ENCODE measurements around the gene FASTK.

FASTK gene

GRCh38 chr7:151080522-151081169 lies at the start of gene FASTK:
Gene FASTK, minus strand, starts transcription at chr7:151080809. Its CDS starts 43 bp downstream, at chr7:151080766.
- peak; percentile 93 for DNase-seq (ENCODE audit: low spot score)

DNA sequence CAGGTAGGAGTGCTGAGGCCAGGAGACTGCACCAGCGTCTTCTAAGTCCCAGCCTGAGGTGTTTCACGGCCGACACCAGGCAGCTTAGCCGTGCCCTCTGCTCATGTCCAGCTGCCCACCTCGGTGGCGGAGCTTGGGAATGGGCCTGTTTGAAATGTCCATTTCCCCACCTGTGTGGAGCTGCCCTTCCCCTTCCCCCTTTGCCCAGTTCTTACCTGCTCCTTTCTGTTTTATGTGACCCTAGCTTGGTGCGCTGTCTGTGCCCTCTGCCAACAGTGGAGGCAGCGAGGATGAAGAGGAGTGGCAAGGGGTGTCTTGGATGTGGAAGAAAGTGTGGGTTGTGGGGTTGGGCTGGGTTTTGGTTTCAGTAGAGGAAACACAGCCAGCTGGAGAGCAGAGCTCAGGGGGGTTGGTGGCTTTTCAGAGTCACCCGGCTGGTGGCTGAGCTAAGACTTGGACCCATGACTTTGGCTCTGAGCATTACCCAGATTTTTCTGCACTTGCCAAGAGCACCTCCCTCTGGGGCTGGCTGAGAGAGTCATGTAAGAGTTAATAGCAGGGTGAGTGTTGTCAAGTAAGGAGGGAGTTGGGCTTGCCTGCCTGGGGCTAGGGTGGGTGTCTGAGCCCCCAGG lies 49.5 kb upstream of the FASTK start:
- DNase-seq (ENCODE audit: low spot score): no peak

- DNase-seq (ENCODE audit: low spot score): no peak
Measured at GRCh38 chr7:151129117-151129959, 48.7 kb upstream of the FASTK start.

- DNase-seq (ENCODE audit: low spot score): no peak
Measured at GRCh38 chr7:151128716-151129115, 48.1 kb upstream of the FASTK start.

DNA sequence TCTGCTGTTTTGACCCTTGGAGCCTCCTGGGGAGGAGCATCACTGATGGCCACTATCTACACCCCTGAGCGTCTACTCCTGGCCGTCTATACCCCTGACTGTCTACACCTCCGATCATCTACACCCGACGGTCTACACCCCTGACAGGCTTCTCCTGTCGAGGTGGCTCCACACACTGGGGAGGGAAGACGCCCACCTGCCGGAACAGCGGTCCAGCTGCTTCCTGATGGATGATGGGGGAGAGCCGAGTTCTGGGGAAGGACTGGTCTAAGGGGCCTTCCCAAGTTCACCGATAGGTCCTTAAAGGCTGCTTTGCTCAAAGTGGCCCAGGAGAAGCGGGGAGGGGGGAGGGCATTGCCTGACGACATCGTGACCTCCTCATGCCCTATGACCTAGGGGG lies 47.5 kb upstream of the FASTK start:
- no peak for DNase-seq (ENCODE audit: low spot score)

GRCh38 chr7:151126491-151127137 lies 46.0 kb upstream of the FASTK start:
- no peak for DNase-seq (ENCODE audit: low spot score)

DNA sequence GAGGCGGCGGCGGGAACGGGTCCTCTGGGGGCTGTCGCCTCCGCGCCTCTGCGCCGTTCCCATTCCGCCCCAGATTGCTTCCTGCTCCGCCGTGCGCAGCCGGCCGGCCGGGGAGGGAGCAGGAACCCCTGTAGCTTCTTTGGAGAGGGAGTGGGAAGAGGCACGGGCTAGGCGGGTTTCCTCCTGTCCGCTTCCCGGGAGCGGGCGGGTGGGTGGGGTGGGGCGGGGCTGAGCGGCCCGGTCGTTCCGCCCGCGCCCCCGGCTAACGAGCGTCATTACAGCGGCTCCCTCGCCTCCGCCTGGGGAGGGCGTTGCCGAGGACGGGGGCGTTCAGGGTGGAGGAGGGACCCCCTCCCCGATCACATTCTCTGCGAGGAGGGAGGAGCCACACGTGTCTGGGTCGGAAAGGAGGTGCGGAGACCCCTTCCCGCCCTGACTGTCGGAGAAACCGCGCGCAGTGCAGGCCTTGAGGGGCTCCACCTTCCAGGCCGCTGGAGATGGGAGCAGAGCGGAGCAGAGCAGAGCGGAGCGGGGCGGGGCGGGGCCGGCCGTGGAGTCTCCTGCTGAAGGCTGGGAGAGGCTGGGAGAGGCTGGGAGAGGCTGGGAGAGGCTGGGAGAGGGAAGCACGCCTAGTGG lies 45.4 kb upstream of the FASTK start:
- no peak for DNase-seq (ENCODE audit: low spot score)

DNA sequence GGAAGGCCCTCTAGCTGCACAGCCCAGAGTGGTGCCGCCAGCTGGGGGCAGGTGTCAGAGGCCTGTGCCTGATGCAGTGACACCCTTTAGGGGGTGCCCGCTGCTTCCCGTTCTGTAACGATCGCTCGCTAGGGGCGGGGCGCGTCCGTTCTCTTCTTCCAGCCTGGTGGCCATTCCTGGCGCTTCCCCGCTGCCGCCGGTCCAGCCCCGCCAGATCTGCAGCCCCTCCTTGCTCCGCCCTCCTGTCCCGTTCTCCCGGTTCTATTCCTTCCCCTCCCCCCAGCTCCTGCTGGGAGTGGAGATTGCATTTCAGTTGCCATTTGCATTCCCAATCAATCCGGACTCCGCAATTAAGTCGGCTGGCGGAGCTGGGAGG lies 44.8 kb upstream of the FASTK start:
- no peak for DNase-seq (ENCODE audit: low spot score)

DNA sequence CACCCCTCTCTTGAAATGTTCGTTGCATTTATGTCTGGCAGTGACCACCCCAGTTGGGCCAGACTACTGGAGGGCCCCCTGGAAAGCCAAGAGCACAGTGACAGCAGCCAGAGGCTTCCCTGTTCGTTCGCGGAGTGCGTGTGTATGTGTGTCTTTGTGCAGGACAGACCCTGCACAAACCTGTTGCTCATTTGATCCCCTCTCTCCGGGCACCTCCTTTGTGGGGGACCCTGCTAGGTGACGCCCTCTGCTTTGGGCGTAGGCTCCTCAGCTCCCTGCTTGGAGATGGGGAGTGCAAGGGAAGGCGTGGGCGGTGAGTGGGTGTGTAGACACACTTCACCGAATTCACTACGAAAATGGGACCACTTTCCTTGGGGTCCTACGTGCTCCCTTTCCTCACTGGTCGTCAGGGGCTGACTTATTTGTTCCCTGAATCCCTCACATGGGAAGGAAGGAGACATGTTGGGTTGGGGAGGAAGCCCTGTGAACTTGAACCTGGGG lies 44.3 kb upstream of the FASTK start:
- no peak for DNase-seq (ENCODE audit: low spot score)

DNA sequence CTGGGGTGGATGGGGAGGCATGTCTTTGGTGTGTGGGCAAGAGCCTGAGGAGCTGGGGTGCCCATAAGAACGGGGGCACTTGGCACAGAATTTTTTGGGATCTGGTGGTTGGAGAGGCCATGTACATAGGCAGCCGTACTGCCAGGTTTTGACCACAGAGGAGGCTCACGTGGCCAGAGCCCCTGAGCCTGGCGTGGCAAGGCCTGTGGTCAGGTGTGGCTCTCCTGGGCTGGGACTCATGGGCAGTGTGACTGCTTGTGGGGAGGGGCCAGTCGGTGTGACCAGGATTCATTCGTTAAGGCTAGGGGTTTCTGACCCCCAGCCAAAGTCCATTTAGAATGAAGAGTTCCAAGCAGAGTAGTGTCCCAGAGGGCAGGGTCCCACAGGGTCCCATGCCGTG lies 43.9 kb upstream of the FASTK start:
- no peak for DNase-seq (ENCODE audit: low spot score)

DNA sequence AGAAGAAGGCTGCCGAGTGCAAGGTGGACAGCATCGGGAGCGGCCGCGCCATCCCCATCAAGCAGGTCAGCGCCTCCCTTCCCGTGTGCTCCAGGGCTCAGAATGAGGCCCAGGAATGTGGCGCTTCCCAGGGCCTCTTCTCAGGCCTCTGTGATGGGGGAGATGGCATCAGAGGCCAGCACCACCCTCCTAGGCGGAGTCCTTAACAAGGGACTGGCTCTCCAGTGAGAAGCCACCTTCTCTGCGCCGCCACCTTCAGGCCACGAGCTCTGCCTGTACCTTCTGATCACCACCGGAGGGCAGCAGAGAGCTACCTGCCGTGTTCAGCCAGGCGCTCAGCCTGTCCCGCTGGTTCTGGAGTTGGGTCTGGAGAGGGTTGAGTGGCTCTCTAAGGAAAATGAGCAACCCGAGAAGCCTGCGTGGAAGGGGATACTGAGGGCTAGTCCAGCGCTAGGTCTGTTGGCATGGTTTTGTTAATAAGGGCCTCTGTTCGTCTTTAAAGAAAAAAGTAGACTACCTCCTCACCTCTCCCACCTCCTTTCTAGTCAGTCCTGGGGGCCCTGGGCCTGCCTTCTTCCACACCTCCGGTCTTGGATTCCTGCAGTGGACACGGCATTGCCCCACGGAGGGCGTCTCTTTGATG lies 43.3 kb upstream of the FASTK start:
- DNase-seq (ENCODE audit: low spot score): peak; percentile 94

DNA sequence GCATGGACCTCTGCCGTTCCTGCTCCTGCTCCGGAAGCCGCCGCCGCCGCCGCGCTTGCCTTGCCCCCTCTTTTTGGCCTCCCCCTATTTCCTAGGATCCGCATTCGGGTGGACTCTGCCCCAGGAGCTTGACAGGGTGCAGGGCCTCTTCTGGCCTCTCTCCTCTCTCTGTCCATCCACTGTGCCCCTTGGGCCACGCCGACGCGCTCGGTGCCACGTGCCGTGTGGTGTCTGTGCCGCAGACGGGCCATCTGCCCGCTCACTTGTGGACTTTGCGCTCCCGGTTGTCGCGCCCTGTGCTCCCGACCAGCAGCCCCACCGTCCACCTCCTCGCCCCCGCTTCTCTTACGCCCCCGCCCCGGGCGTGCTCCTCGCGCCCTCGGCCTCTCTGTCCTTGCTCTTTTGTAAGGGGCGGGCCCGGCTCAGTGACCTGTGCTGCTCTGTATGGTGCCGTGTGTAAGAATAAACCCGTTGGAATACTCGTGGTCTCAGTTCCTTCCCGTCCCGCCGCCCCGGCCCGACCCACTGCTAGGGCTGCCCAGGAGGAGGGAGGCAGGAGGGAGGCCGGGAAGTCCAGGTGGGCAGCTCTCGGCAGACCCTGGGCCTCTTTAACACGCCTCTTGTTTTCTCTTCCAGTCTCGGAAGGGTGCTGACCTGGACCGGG lies 42.7 kb upstream of the FASTK start:
- no peak for DNase-seq (ENCODE audit: low spot score)

GRCh38 chr7:151122796-151123157 lies 42.2 kb upstream of the FASTK start:
- no peak for DNase-seq (ENCODE audit: low spot score)

GRCh38 chr7:151122276-151122675 lies 41.7 kb upstream of the FASTK start:
- DNase-seq (ENCODE audit: low spot score): no peak

GRCh38 chr7:151121380-151122170 lies 41.0 kb upstream of the FASTK start:
- no peak for DNase-seq (ENCODE audit: low spot score)

DNA sequence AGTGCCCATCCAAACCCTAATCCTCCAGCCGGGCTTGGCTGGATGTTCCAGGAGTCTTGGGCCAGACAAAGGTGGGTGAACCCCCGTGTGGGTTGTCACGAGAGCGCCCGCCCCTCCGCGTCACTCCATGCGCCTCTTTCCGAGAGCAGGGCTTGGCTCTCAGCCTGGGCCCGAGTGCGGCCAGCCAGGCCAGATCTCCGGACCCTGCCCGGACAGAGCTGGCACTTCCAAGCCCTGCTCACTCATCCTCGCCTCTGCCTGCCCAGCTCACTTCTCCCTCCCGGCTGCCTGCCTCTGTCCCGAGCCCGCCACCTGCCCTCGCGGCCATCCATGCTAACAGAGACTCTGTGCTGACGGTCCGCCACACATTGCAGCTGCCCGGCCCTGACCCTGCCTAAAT lies 40.3 kb upstream of the FASTK start:
- DNase-seq (ENCODE audit: low spot score): no peak

DNA sequence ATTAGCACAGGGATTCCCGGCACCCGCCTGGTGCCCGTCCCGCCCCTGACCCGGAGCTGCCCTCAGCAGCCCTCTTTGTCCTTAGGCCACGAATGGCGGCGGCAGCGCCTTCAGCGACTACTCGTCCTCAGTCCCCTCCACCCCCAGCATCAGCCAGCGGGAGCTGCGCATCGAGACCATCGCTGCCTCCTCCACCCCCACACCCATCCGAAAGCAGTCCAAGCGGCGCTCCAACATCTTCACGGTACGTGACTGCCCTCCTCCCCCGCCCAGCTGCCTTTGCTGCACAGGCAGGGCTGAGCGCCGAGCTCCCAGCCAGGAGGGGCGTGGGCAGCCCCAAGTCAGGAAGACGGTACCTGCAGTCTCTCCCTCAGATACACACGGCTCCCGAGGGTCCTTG lies 39.3 kb upstream of the FASTK start:
- no peak for DNase-seq (ENCODE audit: low spot score)

- no peak for DNase-seq (ENCODE audit: low spot score)
Measured at GRCh38 chr7:151119055-151119415, 38.4 kb upstream of the FASTK start.

- no peak for DNase-seq (ENCODE audit: low spot score)
Measured at GRCh38 chr7:151118108-151119054, 37.8 kb upstream of the FASTK start.
